Measurements from ENCODE around the gene MS4A18. TPM values are rescaled to one million over a fixed set of nuclear protein-coding genes. Genes with fewer than 3 reads are reported as not detected.

The MS4A18 gene
- total RNA-seq, 1 experiment from 2014 or later, result not detected

GRCh38 chr11:60768202-60768601, 43.7 kb downstream of the MS4A18 start:
- Histone ChIP-seq H3K27ac (no peak overlapping the region), H3K36me3 (no peaks in the 10 kb centered on the region), H3K4me1 (no peaks in the 10 kb centered on the region), H3K4me3 (no peak overlapping the region), H3K9me3 (replicated peaks) (no peaks in the 10 kb centered on the region), H3K27me3 (no peaks in the 10 kb centered on the region)
- no peak for DNase-seq

DNA sequence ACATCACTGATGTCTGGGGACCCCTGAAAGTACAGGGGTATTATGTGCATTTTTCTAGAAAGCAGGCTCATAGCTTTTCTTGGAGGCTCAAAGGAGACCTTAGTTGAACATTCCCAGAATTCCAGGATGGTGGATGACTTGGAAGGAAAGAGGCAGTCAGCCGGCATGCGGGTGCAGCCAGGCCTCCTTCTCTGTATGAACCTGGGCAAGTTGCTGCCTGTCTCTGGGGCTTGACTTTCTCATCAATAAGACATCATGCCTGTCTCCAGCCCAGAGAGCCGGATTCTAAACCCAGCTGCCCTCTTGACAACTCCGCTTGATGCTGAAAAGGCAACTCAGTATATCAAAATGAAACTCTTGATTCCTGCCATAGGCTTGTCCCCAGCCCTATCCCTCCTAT, 44.8 kb downstream of the MS4A18 start:
- no peak for DNase-seq
- Histone ChIP-seq H3K4me1 (no peaks in the 10 kb centered on the region), H3K27ac (no peak overlapping the region), H3K4me3 (no peak overlapping the region), H3K36me3 (no peaks in the 10 kb centered on the region), H3K27me3 (no peaks in the 10 kb centered on the region), H3K9me3 (replicated peaks) (no peaks in the 10 kb centered on the region)

DNA sequence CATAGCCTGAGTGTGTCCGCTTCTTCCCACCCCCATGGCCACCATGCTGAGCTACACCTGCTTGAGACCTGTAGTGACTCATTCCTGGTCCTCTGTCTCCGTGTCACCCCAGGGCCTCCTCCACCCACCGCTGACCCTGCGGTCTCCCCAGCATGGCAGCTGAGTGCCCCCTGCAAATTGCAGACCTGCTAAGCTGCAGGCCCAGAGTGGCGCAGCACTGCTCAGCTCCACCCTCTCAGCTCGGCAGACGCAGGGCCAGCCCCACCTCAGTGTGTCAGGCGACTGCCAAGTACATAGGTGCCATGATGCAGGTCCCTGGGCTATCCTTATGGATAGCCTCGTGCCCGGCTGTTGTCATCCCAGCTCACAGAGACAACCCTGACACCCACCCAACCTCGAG, 45.3 kb downstream of the MS4A18 start:
- Histone ChIP-seq H3K27ac (no peak overlapping the region), H3K27me3 (no peaks in the 10 kb centered on the region), H3K36me3 (no peaks in the 10 kb centered on the region), H3K9me3 (replicated peaks) (no peaks in the 10 kb centered on the region), H3K4me1 (no peaks in the 10 kb centered on the region), H3K4me3 (no peak overlapping the region)
- no peak for DNase-seq

DNA sequence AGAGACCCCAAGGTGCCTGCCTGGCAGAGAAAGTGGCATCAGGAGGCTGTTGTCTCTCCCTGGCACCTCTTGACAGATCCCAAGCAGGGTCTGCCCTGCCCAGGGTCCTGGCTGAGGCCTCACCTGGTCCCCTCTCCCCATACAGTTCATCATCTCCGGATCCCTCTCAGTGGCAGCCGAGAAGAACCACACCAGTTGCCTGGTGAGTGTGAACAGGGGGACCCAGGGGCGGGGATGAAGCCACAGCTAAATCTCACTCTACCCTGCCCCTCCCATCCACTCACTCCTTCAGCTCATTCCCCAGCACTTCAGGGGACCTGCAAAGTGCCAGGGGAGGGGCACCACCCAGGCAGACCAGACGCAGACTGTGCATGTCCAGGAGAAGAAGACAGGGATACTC, 46.6 kb downstream of the MS4A18 start:
- no peak for DNase-seq
- no peak overlapping the region for H3K27ac ChIP-seq
- no peaks in the 10 kb centered on the region for H3K36me3 ChIP-seq
- no peaks in the 10 kb centered on the region for H3K9me3 ChIP-seq (replicated peaks)
- H3K4me3 ChIP-seq, result no peak overlapping the region
- H3K27me3 ChIP-seq, result no peaks in the 10 kb centered on the region
- no peaks in the 10 kb centered on the region for H3K4me1 ChIP-seq

GRCh38 chr11:60771879-60772525, 47.5 kb downstream of the MS4A18 start:
- no peaks in the 10 kb centered on the region for H3K27me3 ChIP-seq
- no peaks in the 10 kb centered on the region for H3K36me3 ChIP-seq
- no peaks in the 10 kb centered on the region for H3K9me3 ChIP-seq (replicated peaks)
- no peak overlapping the region for H3K27ac ChIP-seq
- no peak overlapping the region for H3K4me3 ChIP-seq
- no peak for DNase-seq
- no peaks in the 10 kb centered on the region; the same call in 1 of the 2 replicates for H3K4me1 ChIP-seq

DNA sequence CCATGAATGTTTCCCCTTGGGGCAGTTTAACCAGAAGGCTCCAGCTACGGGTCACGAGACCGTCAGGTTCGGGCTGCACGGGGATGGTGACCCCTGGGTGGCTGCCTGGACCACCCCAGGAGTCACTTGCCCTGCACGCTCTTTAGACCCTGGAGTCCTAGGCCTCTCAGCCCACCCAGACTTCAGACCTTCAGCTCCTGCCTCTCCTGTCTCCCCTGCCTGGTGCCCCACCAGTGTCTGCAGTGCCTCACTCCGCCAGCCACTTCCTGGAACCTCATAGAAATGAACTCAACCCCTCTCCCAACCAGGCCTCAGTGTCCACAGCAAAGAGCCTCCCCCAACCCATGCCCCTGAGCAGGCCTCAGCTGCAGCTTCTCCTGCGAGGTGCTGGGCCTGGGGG, 48.1 kb downstream of the MS4A18 start:
- H3K9me3 ChIP-seq (replicated peaks), result no peaks in the 10 kb centered on the region
- H3K4me3 ChIP-seq, result no peak overlapping the region
- no peaks in the 10 kb centered on the region for H3K36me3 ChIP-seq
- DNase-seq, result no peak
- no peaks in the 10 kb centered on the region for H3K27me3 ChIP-seq
- no peak overlapping the region for H3K27ac ChIP-seq
- H3K4me1 ChIP-seq, result peaks cover under 1% of the 10 kb centered on the region; the same call in 1 of the 2 replicates

- H3K27ac ChIP-seq, result no peak overlapping the region
- H3K4me3 ChIP-seq, result no peak overlapping the region
These were observed 50.2 kb downstream of the MS4A18 start for GRCh38 chr11:60774726-60775125.

DNA sequence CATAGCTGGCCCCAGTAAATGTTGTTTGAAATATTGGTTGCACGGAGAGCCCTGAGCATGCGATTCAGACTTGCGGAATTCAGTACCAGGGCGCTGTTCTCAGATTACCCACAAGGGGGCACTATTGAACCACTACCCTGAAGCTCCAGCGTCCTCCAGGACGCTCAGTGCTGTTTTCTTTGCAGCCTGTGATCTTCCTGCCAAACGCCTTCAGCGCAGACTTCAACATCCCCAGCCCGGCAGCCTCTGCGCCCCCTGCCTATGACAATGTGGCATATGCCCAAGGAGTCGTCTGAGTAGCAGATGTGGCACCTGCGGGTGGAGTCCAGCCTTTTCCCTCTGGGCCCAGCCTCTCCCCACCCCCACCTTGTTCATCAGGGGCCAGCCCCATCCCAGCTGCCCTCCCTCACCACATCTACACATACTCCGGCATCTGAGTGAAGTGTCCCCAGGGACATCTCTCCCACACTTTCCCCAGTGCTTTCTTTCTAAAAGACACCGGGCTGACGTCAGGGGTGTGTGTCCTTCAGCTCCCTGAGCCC, 51.0 kb downstream of the MS4A18 start:
- Histone ChIP-seq H3K4me1 (peaks cover 2% of the 10 kb centered on the region; the same call in 1 of the 2 replicates), H3K27ac (no peak overlapping the region), H3K27me3 (no peaks in the 10 kb centered on the region), H3K9me3 (replicated peaks) (no peaks in the 10 kb centered on the region), H3K4me3 (no peak overlapping the region), H3K36me3 (no peaks in the 10 kb centered on the region)
- DNase-seq, result peak; percentile 75 to 86

More at GRCh38 chr11:60774726-60775125, 50.2 kb downstream of the MS4A18 start:
- H3K4me1 ChIP-seq, result peaks cover 2% of the 10 kb centered on the region; the same call in 1 of the 2 replicates
- H3K36me3 ChIP-seq, result no peaks in the 10 kb centered on the region
- H3K9me3 ChIP-seq (replicated peaks), result no peaks in the 10 kb centered on the region
- H3K27me3 ChIP-seq, result no peaks in the 10 kb centered on the region
- no peak for DNase-seq

DNA sequence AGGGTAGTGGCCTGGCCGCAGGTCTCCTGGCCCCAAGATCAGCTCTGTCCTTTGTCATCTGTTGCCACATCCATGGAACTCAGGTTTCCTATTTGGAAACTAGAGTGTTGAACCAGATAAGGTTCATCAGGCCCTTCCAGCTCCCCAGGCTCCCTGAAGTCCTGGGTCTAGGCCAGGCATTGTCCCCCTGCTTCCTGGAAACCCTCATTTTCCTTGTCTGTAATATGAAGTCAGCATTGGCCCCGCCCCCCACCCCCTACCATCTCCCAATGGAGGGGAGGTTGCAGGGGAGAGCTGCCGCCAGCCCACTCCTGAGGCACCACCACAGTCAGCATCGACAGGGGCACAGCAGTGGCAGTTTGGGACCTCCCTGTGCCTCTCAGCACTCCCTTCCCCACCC, 51.6 kb downstream of the MS4A18 start:
- Histone ChIP-seq H3K9me3 (replicated peaks) (no peaks in the 10 kb centered on the region), H3K36me3 (no peaks in the 10 kb centered on the region), H3K4me1 (peaks cover 2% of the 10 kb centered on the region; the same call in 1 of the 2 replicates), H3K27me3 (no peaks in the 10 kb centered on the region), H3K27ac (no peak overlapping the region), H3K4me3 (no peak overlapping the region)
- no peak for DNase-seq

- DNase-seq, result no peak
- H3K4me3 ChIP-seq, result no peak overlapping the region
- no peaks in the 10 kb centered on the region for H3K36me3 ChIP-seq
- no peak overlapping the region for H3K27ac ChIP-seq
- H3K27me3 ChIP-seq, result no peaks in the 10 kb centered on the region
- no peaks in the 10 kb centered on the region for H3K9me3 ChIP-seq (replicated peaks)
- H3K4me1 ChIP-seq, result peaks cover 2% of the 10 kb centered on the region; the same call in 1 of the 2 replicates
These were observed 52.6 kb downstream of the MS4A18 start for GRCh38 chr11:60777106-60777505.

GRCh38 chr11:60777572-60777971, 53.1 kb downstream of the MS4A18 start:
- H3K4me1 ChIP-seq, result peaks cover 2% of the 10 kb centered on the region; the same call in 1 of the 2 replicates
- no peaks in the 10 kb centered on the region for H3K27me3 ChIP-seq
- H3K36me3 ChIP-seq, result no peaks in the 10 kb centered on the region
- H3K27ac ChIP-seq, result no peak overlapping the region
- H3K4me3 ChIP-seq, result no peak overlapping the region
- H3K9me3 ChIP-seq (replicated peaks), result no peaks in the 10 kb centered on the region
- DNase-seq, result peak; percentile 6 to 19

DNA sequence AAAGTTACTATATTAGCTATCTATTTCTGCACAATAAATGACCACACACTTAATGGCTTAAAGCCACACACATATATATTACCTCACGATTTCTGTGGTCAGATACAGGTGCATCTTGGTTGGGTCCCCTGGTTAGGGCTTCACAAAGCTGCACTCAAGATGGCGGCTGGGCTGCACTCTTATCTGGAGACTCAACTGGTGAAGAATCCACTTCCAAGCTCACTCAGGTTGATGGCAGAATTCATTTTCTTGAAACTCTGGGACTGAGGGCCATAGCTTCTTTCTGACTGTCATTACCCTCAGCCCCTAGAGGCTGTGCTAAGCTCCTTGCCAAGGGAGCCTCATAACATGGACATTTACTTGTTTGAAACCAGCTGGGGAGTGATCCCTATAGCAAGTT, 55.5 kb downstream of the MS4A18 start:
- H3K4me1 ChIP-seq, result peaks cover 2% of the 10 kb centered on the region; the same call in 1 of the 2 replicates
- H3K4me3 ChIP-seq, result no peak overlapping the region
- DNase-seq, result no peak
- no peaks in the 10 kb centered on the region for H3K36me3 ChIP-seq
- no peaks in the 10 kb centered on the region for H3K27me3 ChIP-seq
- H3K27ac ChIP-seq, result no peak overlapping the region
- H3K9me3 ChIP-seq (replicated peaks), result no peaks in the 10 kb centered on the region

GRCh38 chr11:60780774-60781173, 56.3 kb downstream of the MS4A18 start:
- no peak overlapping the region for H3K27ac ChIP-seq
- H3K4me1 ChIP-seq, result peaks cover 2% of the 10 kb centered on the region; the same call in 1 of the 2 replicates
- no peak overlapping the region for H3K4me3 ChIP-seq
- no peaks in the 10 kb centered on the region for H3K27me3 ChIP-seq
- H3K9me3 ChIP-seq (replicated peaks), result no peaks in the 10 kb centered on the region
- no peaks in the 10 kb centered on the region for H3K36me3 ChIP-seq
- DNase-seq, result no peak

GRCh38 chr11:60781286-60781980, 56.9 kb downstream of the MS4A18 start:
- Histone ChIP-seq H3K27ac (no peak overlapping the region), H3K36me3 (no peaks in the 10 kb centered on the region), H3K4me3 (no peak overlapping the region), H3K27me3 (no peaks in the 10 kb centered on the region), H3K9me3 (replicated peaks) (no peaks in the 10 kb centered on the region), H3K4me1 (peaks cover 2% of the 10 kb centered on the region; the same call in 1 of the 2 replicates)
- DNase-seq, result no peak

GRCh38 chr11:60781981-60782316, 57.4 kb downstream of the MS4A18 start:
- no peak for DNase-seq
- Histone ChIP-seq H3K27me3 (no peaks in the 10 kb centered on the region), H3K4me1 (peaks cover 2% of the 10 kb centered on the region; the same call in 1 of the 2 replicates), H3K36me3 (no peaks in the 10 kb centered on the region), H3K27ac (no peak overlapping the region), H3K4me3 (no peak overlapping the region), H3K9me3 (replicated peaks) (no peaks in the 10 kb centered on the region)

Data from SJCRH30 (cell line).